H1 (cell line): ENCODE data around the gene BIRC5.
A peak's percentile ranks its signal among the peaks of the same experiment; 100 is the strongest.
"Not testable (repeated sequence)": the region's sequence is repeated elsewhere in the genome, so short reads cannot be mapped to it uniquely, and the experiment has no call there.

Source experiments
- BCL11A ChIP-seq, 2 experiments: IDR thresholded peaks; one replicate each; pipeline ENCODE4 v1.6.1; 2011; ENCODE audit warnings: low read depth in 2 of 2, low read length in 2 of 2, mild to moderate bottlenecking in 2 of 2
- CBX5 ChIP-seq: fragments of 300-800, 300-1000 bp; sonication (generic); IDR thresholded peaks from 2 replicates; pipeline ENCODE4 v1.7.1; 2016; ENCODE audit warnings: antibody characterized with exemption, low read length, low read depth
- POLR2A ChIP-seq, 2 experiments: IDR thresholded peaks; 1 replicate in 1 of 2; 2 replicates in 1 of 2; pipeline ENCODE4 v1.6.1; 2011; ENCODE audit warnings: low read depth in 2 of 2, low read length in 2 of 2, mild to moderate bottlenecking in 2 of 2; ENCODE audit errors: control extremely low read depth in 1 of 2
- SUZ12 ChIP-seq: fragments of 200-600 bp; sonication (generic); IDR thresholded peaks from 2 replicates; pipeline ENCODE4 v1.6.1; 2012; ENCODE audit warnings: mild to moderate bottlenecking, inconsistent platforms, low read length, moderate library complexity, mixed read lengths
- TAF1 ChIP-seq: IDR thresholded peaks from 2 replicates; pipeline ENCODE4 v1.6.1; 2011; ENCODE audit warnings: mild to moderate bottlenecking, low read depth, low read length
- TCF12 ChIP-seq: IDR thresholded peaks from 2 replicates; pipeline ENCODE4 v1.6.1; 2011; ENCODE audit warnings: low read depth, mild to moderate bottlenecking, low read length
- TF ChIP-seq, protein P1 (sequence below), 3 experiments: IDR thresholded peaks; 1 replicate in 2 of 3; 2 replicates in 1 of 3; pipeline versions ENCODE4 v1.5.1 to v1.6.1; 2011; ENCODE audit warnings: low read length in 3 of 3, mild to moderate bottlenecking in 3 of 3, inconsistent platforms in 2 of 3, low read depth in 1 of 3, moderate library complexity in 1 of 3; ENCODE audit not compliant: insufficient read depth in 1 of 3; ENCODE audit errors: control extremely low read depth in 1 of 3

DNA sequence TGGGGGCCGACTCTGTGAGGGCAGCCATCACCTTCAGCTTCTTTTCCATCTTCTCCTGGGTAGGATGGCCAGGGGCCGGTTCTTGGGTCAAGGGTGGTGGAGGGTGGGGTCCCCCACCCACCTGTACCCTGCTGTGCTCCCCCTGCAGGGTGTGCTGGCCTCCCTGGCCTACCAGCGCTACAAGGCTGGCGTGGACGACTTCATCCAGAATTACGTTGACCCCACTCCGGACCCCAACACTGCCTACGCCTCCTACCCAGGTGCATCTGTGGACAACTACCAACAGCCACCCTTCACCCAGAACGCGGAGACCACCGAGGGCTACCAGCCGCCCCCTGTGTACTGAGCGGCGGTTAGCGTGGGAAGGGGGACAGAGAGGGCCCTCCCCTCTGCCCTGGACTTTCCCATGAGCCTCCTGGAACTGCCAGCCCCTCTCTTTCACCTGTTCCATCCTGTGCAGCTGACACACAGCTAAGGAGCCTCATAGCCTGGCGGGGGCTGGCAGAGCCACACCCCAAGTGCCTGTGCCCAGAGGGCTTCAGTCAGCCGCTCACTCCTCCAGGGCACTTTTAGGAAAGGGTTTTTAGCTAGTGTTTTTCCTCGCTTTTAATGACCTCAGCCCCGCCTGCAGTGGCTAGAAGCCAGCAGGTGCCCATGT lies 42.3 kb upstream of the BIRC5 start:
- not testable (repeated sequence) for TF ChIP-seq SUZ12; TCF12; CBX5; TAF1; BCL11A (IDR thresholded peaks at IDR 0.05; ENCODE audit: low read depth in 2 of 2, low read length in 2 of 2)
- TF ChIP-seq, protein P1, sequence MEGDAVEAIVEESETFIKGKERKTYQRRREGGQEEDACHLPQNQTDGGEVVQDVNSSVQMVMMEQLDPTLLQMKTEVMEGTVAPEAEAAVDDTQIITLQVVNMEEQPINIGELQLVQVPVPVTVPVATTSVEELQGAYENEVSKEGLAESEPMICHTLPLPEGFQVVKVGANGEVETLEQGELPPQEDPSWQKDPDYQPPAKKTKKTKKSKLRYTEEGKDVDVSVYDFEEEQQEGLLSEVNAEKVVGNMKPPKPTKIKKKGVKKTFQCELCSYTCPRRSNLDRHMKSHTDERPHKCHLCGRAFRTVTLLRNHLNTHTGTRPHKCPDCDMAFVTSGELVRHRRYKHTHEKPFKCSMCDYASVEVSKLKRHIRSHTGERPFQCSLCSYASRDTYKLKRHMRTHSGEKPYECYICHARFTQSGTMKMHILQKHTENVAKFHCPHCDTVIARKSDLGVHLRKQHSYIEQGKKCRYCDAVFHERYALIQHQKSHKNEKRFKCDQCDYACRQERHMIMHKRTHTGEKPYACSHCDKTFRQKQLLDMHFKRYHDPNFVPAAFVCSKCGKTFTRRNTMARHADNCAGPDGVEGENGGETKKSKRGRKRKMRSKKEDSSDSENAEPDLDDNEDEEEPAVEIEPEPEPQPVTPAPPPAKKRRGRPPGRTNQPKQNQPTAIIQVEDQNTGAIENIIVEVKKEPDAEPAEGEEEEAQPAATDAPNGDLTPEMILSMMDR (IDR thresholded peaks at IDR 0.05; ENCODE audit: control extremely low read depth in 1 of 3, insufficient read depth in 1 of 3, low read depth in 1 of 3, low read length in 3 of 3), result not testable (repeated sequence)
- TF ChIP-seq POLR2A (IDR thresholded peaks at IDR 0.05; ENCODE audit: control extremely low read depth in 1 of 2, low read depth in 2 of 2, low read length in 2 of 2), result peak in 1 of 2 experiments; percentile 9; a peak in 2 of 3 replicates
